Right atrium auricular region (tissue), 2 donors: ENCODE results near the gene GGNBP2. TPM values are rescaled to one million over a fixed set of nuclear protein-coding genes. Genes with fewer than 3 reads are reported as not detected.
A peak's percentile ranks its signal among the peaks of the same experiment; 100 is the strongest.

Source experiments
- DNase-seq: peaks from one replicate; pipeline ENCODE4 v3.0.0-alpha.2; 2019; ENCODE audit warnings: low spot score
- H3K27ac ChIP-seq, 2 donors: fragments of 200-600 bp; sonication (generic); 1 replicate in 1 of 2; 2 replicates in 1 of 2; pipeline ENCODE4 v1.5.1; 2016 to 2019
- H3K27me3 ChIP-seq, 2 donors: fragments of 200-600 bp; sonication (generic); one replicate each; pipeline versions ENCODE4 v1.5.1 to v1.6.0; 2017 to 2019
- H3K36me3 ChIP-seq: fragments of 200-600 bp; sonication (generic); one replicate; pipeline ENCODE4 v1.5.1; 2016
- H3K4me1 ChIP-seq, 2 donors: fragments of 200-600 bp; sonication (generic); one replicate each; pipeline versions ENCODE4 v1.5.1 to v1.6.0; 2017 to 2019
- H3K4me3 ChIP-seq, 2 donors: fragments of 200-600 bp; sonication (generic); 1 replicate in 1 of 2; 2 replicates in 1 of 2; pipeline ENCODE4 v1.5.1; 2017 to 2019; ENCODE audit warnings: mild to moderate bottlenecking in 1 of 2, moderate library complexity in 1 of 2
- H3K9me3 ChIP-seq, 2 donors: fragments of 200-600 bp; sonication (generic); one replicate each; pipeline ENCODE4 v1.5.1; 2019
- CTCF ChIP-seq, 2 donors: fragments of 200-600 bp; sonication (generic); IDR thresholded peaks; one replicate each; pipeline ENCODE4 v1.5.1; 2019; ENCODE audit warnings: antibody characterized with exemption in 2 of 2
- total RNA-seq, 2 donors: library from RNA; depleted of rRNA; stranded (reverse); fragments of >200 nt; gene quantifications; one replicate each; pipeline ENCODE4 v1.1.0, GENCODE V29; 2016

The GGNBP2 gene
- total RNA-seq, 2 donors from 2014 or later, result 26.7 to 30.1 TPM

- no peak for DNase-seq
- H3K9me3 ChIP-seq, result no peaks in the 10 kb centered on the region
- no peak for TF ChIP-seq CTCF (IDR thresholded peaks at IDR 0.05)
- no peak overlapping the region for H3K27ac ChIP-seq
- peaks cover 19% of the 10 kb centered on the region for H3K36me3 ChIP-seq
- H3K4me3 ChIP-seq, result no peak overlapping the region
- peaks cover 0 to 18% of the 10 kb centered on the region in 2 donors for H3K4me1 ChIP-seq
- H3K27me3 ChIP-seq, result no peaks in the 10 kb centered on the region
Observed at GRCh38 chr17:36532435-36532975, 12.2 kb upstream of the GGNBP2 start.

- peak; percentile 46 to 53 for TF ChIP-seq CTCF (IDR thresholded peaks at IDR 0.05)
- peak overlapping the region; percentile 66 to 75 for H3K4me3 ChIP-seq
- H3K27me3 ChIP-seq, result no peaks in the 10 kb centered on the region
- peaks cover 24% of the 10 kb centered on the region for H3K36me3 ChIP-seq
- no peaks in the 10 kb centered on the region for H3K9me3 ChIP-seq
- H3K4me1 ChIP-seq, result peaks cover 0 to 18% of the 10 kb centered on the region in 2 donors
- H3K27ac ChIP-seq, result peak overlapping the region; percentile 91 to 97
- peak; percentile 68 for DNase-seq
Observed at GRCh38 chr17:36533935-36534839, 10.5 kb upstream of the GGNBP2 start.

- peaks cover 0 to 18% of the 10 kb centered on the region in 2 donors for H3K4me1 ChIP-seq
- peaks cover 24% of the 10 kb centered on the region for H3K36me3 ChIP-seq
- peak; percentile 85 for DNase-seq
- no peaks in the 10 kb centered on the region for H3K27me3 ChIP-seq
- H3K27ac ChIP-seq, result peak within 1 kb of the TSS; percentile 91 to 97
- peak within 1 kb of the TSS; percentile 66 to 75 for H3K4me3 ChIP-seq
- TF ChIP-seq CTCF (IDR thresholded peaks at IDR 0.05), result peak in 1 of 2 donors; percentile 43
- H3K9me3 ChIP-seq, result no peaks in the 10 kb centered on the region
Observed at GRCh38 chr17:36534840-36535668, 9.7 kb upstream of the GGNBP2 start, which contains the start of the genes MYO19 and PIGW. TSS of gene MYO19 (minus strand) at chr17:36534868. CDS start at chr17:36532538, 2,330 bp downstream. TSS of gene PIGW (plus strand) at chr17:36534987. CDS start at chr17:36537102, 2,115 bp downstream.

- H3K27ac ChIP-seq, result peak overlapping the region; percentile 91 to 97
- peaks cover 0 to 18% of the 10 kb centered on the region in 2 donors for H3K4me1 ChIP-seq
- no peaks in the 10 kb centered on the region for H3K9me3 ChIP-seq
- no peak for TF ChIP-seq CTCF (IDR thresholded peaks at IDR 0.05)
- H3K36me3 ChIP-seq, result peaks cover 24% of the 10 kb centered on the region
- H3K4me3 ChIP-seq, result peak overlapping the region; percentile 66 to 75
- H3K27me3 ChIP-seq, result no peaks in the 10 kb centered on the region
- no peak for DNase-seq
Observed at GRCh38 chr17:36535669-36536081, 9.0 kb upstream of the GGNBP2 start.

GRCh38 chr17:36540696-36541095 is 4.0 kb upstream of the GGNBP2 start:
- H3K27me3 ChIP-seq, result no peaks in the 10 kb centered on the region
- H3K4me3 ChIP-seq, result no peak overlapping the region
- TF ChIP-seq CTCF (IDR thresholded peaks at IDR 0.05), result no peak
- peaks cover 0 to 15% of the 10 kb centered on the region in 2 donors for H3K4me1 ChIP-seq
- peaks cover 10% of the 10 kb centered on the region for H3K36me3 ChIP-seq
- H3K27ac ChIP-seq, result no peak overlapping the region
- H3K9me3 ChIP-seq, result no peaks in the 10 kb centered on the region
- DNase-seq, result no peak
